Measurements from ENCODE around the gene NEAT1. TPM values are rescaled to one million over a fixed set of nuclear protein-coding genes. Genes with fewer than 3 reads are reported as not detected.

Gene NEAT1
- total RNA-seq, 1 experiment from 2014 or later, result 564 TPM

DNA sequence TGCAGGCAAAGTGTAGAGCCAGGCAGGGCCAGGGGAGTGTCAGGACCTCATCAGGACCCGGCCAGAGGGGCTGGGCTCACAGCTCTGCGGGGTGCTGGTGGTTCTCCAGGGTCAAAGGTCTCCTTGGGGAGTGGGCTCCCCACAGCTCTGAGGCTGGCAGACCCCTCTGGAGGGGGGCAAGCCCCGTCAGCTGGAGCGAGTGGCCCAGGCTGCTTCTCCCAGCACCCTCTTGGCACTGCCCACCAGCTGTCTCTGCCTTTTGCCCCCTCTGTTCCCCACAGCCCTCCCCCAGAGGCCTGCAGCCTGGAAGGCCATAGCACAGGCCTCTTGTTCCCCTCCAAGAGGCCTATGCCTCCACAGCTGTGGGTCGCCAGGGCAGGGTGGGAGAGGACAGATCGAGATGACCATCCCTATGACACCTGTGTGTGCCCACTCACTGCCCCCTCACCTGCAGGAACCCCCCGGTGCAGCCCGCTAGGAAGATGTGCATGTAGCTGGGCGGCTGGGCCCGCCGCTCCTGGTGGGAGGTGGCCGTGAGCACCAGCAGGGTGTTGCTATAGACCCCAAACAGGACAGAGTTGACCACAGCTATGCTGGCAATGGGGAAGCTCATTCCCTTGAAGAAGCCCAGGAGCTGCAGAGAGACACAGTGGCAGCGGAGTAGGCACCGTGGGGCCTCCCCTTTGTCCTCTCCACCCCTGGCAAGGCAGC is 43.5 kb upstream of the NEAT1 start (continued):
- TF ChIP-seq SIN3A (IDR thresholded peaks at IDR 0.05; ENCODE audit: low read depth) (no peak), EZH2 (IDR thresholded peaks at IDR 0.05) (no peak), RAD21 (IDR thresholded peaks at IDR 0.05; ENCODE audit: low read depth) (no peak), CBX3 (IDR thresholded peaks at IDR 0.05; ENCODE audit: low read depth) (no peak), EZH2phosphoT487 (IDR thresholded peaks at IDR 0.05; ENCODE audit: borderline replicate concordance) (no peak), POLR2AphosphoS5 (IDR thresholded peaks at IDR 0.05; ENCODE audit: low read depth, low read length) (no peak), SP1 (IDR thresholded peaks at IDR 0.05; ENCODE audit: low read depth) (no peak)

DNA sequence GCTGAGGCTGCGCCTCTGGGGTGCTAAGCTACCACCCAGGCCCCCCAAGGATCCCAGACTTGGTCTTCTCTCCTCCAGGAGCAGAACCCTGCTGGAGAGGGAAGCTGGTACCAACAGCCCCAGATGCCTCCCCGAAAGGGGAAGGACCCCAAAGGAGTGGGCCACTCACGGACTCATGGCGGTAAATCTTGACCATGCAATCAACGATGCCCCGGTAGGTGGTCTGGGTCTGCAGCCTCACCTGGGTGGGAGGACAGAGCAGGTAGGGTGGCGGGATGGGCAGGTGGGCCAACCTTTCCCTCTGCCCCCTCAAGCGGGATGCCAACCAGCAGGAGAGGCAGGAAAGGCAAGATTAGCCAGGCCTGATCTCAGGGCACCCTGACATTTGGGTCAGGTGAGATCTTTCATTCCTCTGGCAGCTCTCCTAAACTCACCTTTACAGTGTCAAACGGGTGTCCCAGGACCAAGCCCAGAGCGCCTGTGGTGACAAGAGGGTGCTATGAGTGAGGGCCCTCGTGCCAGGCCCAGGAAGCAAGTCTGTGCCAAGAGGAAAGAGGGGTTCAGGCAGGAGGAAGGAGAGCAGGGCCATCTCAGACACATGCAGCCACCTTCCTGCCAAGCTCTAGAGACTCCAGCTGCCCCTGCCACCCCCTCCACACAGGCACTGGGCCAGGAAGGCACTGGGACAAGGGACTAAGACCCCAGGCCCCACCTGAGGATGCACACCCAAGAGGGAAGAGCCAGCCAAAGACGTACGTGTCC is 42.7 kb upstream of the NEAT1 start:
- Histone ChIP-seq H3K9ac (ENCODE audit: low read length) (no peak overlapping the region), H3K4me1 (ENCODE audit: control insufficient read depth in 1 of 2, insufficient read depth in 2 of 2, low read length in 2 of 2) (peaks cover 43 to 54% of the 10 kb centered on the region in 2 experiments), H3K4me3 (replicated peaks in 1 of 2; ENCODE audit: low read depth in 1 of 2, low read length in 2 of 2) (no peak overlapping the region), H3K36me3 (ENCODE audit: control insufficient read depth in 1 of 2, insufficient read depth in 2 of 2, low read length in 2 of 2) (no peaks in the 10 kb centered on the region), H3K27me3 (ENCODE audit: insufficient read depth, low read length) (no peaks in the 10 kb centered on the region), H4K20me1 (ENCODE audit: insufficient read depth) (no peaks in the 10 kb centered on the region), H3K79me2 (ENCODE audit: insufficient read depth, low read length) (no peaks in the 10 kb centered on the region), H3K27ac (ENCODE audit: low read depth, low read length) (no peak overlapping the region; the same call in 1 of the 2 replicates), H3K4me2 (ENCODE audit: low read length) (no peak overlapping the region), H3K9me2 (ENCODE audit: insufficient read depth) (no peaks in the 10 kb centered on the region), H2AFZ (ENCODE audit: low read depth, low read length, poor library complexity, severe bottlenecking) (no peak overlapping the region), H3K9me3 (ENCODE audit: control insufficient read depth in 1 of 2, insufficient read depth in 1 of 2, low read depth in 1 of 2, low read length in 2 of 2) (no peaks in the 10 kb centered on the region)
- CTCF ChIA-PET, result no interaction called here
- no peak for ATAC-seq
- BruUV-seq (replicated peaks), result no TSS peak
- intact Hi-C loops (cut with micrococcal nuclease), result loop anchor here (5.0 kb wide), 2 partner anchors 127 to 192 kb away; partner anchors contain the start of genes FAM89B and ZNRD2
- POLR2A ChIA-PET, result interaction anchor here (0.7 to 1.6 kb wide), 3 partner anchors 43 to 128 kb away, joined by 3 read pairs; partner anchors contain the start of gene NEAT1
- no peak for DNase-seq (ENCODE audit: low read depth, low spot score)
- RAD21 ChIA-PET (ENCODE audit: low non-redundant PET in 1 of 2, low total read pairs in 2 of 2, uncharacterized antibody in 2 of 2, unreplicated experiment in 2 of 2), result no interaction called here
- no peak for TF ChIP-seq SRF (IDR thresholded peaks at IDR 0.05; ENCODE audit: low read depth)
- TF ChIP-seq SP1 (IDR thresholded peaks at IDR 0.05; ENCODE audit: low read depth), result no peak
- TF ChIP-seq CBX3 (IDR thresholded peaks at IDR 0.05; ENCODE audit: low read depth), result no peak
- no peak for TF ChIP-seq RAD21 (IDR thresholded peaks at IDR 0.05; ENCODE audit: low read depth)
- TF ChIP-seq, protein P1, sequence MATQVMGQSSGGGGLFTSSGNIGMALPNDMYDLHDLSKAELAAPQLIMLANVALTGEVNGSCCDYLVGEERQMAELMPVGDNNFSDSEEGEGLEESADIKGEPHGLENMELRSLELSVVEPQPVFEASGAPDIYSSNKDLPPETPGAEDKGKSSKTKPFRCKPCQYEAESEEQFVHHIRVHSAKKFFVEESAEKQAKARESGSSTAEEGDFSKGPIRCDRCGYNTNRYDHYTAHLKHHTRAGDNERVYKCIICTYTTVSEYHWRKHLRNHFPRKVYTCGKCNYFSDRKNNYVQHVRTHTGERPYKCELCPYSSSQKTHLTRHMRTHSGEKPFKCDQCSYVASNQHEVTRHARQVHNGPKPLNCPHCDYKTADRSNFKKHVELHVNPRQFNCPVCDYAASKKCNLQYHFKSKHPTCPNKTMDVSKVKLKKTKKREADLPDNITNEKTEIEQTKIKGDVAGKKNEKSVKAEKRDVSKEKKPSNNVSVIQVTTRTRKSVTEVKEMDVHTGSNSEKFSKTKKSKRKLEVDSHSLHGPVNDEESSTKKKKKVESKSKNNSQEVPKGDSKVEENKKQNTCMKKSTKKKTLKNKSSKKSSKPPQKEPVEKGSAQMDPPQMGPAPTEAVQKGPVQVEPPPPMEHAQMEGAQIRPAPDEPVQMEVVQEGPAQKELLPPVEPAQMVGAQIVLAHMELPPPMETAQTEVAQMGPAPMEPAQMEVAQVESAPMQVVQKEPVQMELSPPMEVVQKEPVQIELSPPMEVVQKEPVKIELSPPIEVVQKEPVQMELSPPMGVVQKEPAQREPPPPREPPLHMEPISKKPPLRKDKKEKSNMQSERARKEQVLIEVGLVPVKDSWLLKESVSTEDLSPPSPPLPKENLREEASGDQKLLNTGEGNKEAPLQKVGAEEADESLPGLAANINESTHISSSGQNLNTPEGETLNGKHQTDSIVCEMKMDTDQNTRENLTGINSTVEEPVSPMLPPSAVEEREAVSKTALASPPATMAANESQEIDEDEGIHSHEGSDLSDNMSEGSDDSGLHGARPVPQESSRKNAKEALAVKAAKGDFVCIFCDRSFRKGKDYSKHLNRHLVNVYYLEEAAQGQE (IDR thresholded peaks at IDR 0.05; ENCODE audit: low read depth), result no peak
- no peak for TF ChIP-seq POLR2A (IDR thresholded peaks at IDR 0.05; ENCODE audit: borderline replicate concordance, extremely low read depth, insufficient read depth, insufficient read length)
- TF ChIP-seq, protein P2, sequence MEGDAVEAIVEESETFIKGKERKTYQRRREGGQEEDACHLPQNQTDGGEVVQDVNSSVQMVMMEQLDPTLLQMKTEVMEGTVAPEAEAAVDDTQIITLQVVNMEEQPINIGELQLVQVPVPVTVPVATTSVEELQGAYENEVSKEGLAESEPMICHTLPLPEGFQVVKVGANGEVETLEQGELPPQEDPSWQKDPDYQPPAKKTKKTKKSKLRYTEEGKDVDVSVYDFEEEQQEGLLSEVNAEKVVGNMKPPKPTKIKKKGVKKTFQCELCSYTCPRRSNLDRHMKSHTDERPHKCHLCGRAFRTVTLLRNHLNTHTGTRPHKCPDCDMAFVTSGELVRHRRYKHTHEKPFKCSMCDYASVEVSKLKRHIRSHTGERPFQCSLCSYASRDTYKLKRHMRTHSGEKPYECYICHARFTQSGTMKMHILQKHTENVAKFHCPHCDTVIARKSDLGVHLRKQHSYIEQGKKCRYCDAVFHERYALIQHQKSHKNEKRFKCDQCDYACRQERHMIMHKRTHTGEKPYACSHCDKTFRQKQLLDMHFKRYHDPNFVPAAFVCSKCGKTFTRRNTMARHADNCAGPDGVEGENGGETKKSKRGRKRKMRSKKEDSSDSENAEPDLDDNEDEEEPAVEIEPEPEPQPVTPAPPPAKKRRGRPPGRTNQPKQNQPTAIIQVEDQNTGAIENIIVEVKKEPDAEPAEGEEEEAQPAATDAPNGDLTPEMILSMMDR (IDR thresholded peaks at IDR 0.05 in 2 of 3, conservative IDR thresholded peaks at IDR 0.05 in 1 of 3; ENCODE audit: borderline replicate concordance in 1 of 3, insufficient read depth in 1 of 3, low read depth in 2 of 3, low read length in 2 of 3), result no peak
- TF ChIP-seq SIN3A (IDR thresholded peaks at IDR 0.05; ENCODE audit: low read depth), result no peak
- no peak for TF ChIP-seq JUND (IDR thresholded peaks at IDR 0.05)
- no peak for TF ChIP-seq EZH2 (IDR thresholded peaks at IDR 0.05)
- TF ChIP-seq YY1 (IDR thresholded peaks at IDR 0.05; ENCODE audit: extremely low read depth, insufficient replicate concordance, low read depth, low read length), result no peak
- TF ChIP-seq, protein P3, sequence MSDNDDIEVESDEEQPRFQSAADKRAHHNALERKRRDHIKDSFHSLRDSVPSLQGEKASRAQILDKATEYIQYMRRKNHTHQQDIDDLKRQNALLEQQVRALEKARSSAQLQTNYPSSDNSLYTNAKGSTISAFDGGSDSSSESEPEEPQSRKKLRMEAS (IDR thresholded peaks at IDR 0.05), result no peak
- TF ChIP-seq, protein P4, sequence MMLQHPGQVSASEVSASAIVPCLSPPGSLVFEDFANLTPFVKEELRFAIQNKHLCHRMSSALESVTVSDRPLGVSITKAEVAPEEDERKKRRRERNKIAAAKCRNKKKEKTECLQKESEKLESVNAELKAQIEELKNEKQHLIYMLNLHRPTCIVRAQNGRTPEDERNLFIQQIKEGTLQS (IDR thresholded peaks at IDR 0.05), result no peak
- TF ChIP-seq EZH2phosphoT487 (IDR thresholded peaks at IDR 0.05; ENCODE audit: borderline replicate concordance), result no peak
- TF ChIP-seq ZNF274 (IDR thresholded peaks at IDR 0.05; ENCODE audit: low read depth, low read length), result no peak
- TF ChIP-seq CEBPB (IDR thresholded peaks at IDR 0.05; ENCODE audit: low read depth), result no peak
- TF ChIP-seq EGR1 (IDR thresholded peaks at IDR 0.05; ENCODE audit: low read depth), result no peak
- TF ChIP-seq FOSL1 (IDR thresholded peaks at IDR 0.05; ENCODE audit: low read depth), result no peak
